ENCODE measurements around the gene ATR. TPM values are rescaled to one million over a fixed set of nuclear protein-coding genes. Genes with fewer than 3 reads are reported as not detected.
A peak's percentile ranks its signal among the peaks of the same experiment; 100 is the strongest.
"Not testable (repeated sequence)": the region's sequence is repeated elsewhere in the genome, so short reads cannot be mapped to it uniquely, and the experiment has no call there.

Gene ATR
- total RNA-seq, 2 experiments from 2014 or later: 36.2 to 36.9 TPM

DNA sequence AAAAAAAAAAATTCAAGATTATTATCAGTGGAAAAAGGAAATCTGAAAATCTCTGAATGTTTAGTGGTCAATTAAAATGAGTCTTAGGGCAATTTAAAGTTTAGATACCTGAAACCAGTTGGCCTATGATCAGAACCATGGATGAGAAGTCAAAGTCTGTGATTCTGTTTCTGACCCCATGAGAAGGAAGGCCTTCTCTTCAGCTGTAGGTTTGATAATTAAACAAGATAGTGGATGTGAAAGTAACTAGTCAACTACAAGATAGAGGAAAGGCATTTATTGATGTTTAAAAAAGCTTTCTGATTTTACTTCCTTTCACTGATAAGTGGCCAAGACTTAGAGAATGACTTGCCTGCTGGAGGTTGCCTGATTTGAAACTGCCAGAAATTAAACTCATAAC, 26.4 kb upstream of the ATR start:
- H3K27me3 Mint-ChIP-seq: peaks cover 2% of the 10 kb centered on the region
- H3K36me3 Mint-ChIP-seq: no peaks in the 10 kb centered on the region
- no peak for DNase-seq
- no peak overlapping the region for H3K27ac Mint-ChIP-seq
- no peak overlapping the region for H3K4me3 Mint-ChIP-seq
- POLR2A ChIA-PET: no interaction called here
- no peaks in the 10 kb centered on the region for H3K9me3 Mint-ChIP-seq
- no peaks in the 10 kb centered on the region for H3K4me1 Mint-ChIP-seq
- no peak for ATAC-seq (ENCODE audit: low read depth)

DNA sequence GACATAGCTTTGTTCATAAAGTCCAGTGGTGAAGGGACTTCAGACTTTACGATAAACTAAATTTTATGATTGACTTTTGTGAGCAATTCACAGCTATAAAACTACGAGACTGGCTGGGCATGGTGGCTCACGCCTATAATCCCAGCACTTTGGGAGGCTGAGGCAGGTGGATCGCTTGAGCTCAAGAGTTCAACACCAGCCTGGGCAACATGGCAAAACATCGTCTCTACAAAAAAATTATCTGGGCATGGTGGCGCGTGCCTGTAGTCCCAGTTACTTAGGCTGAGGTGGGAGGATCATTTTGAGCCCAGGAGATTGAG, 24.8 kb upstream of the ATR start:
- not testable (repeated sequence) for H3K36me3 Mint-ChIP-seq
- POLR2A ChIA-PET: interaction anchor here (1.6 kb wide), 1 partner anchor 25 kb away, joined by 5 read pairs; the partner anchor contains the start of gene ATR

DNA sequence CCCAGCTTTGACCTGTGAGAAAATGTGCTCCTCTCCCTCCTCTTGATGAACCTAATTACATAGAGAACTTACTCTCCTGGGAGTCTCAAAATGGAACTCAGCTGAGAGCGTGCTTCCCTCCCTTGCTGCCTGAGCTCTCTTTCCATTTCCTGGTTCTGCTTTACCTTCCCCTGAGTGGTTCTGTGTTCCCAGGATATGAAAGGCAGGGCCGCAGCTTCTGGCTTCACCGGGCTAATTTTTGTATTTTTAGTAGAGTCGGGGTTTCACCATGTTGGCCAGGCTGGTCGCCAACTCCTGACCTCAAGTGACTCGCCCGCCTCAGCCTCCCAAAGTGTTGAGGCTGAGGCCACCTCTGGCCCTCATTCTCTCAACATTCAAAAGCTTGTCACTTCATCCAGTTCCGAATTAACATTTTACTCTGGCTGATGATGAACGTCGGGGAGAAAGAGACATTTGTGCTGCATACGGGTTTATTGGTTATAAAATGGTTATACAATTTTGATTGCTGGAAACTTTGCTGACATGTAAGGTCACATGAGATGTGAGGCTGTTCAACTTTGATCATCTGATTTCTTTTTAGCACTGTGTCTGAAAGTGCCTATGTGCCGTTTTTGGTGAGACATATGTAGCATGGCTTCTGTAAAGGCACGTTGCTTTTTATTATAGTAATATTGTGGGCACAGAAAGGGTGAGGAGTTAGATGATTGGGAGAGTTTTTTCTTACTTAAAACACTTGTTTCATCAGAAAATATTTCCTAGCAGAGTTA, 24.3 kb upstream of the ATR start:
- peaks cover 3% of the 10 kb centered on the region for H3K4me1 Mint-ChIP-seq
- DNase-seq (no peak), ATAC-seq (ENCODE audit: low read depth) (no peak)
- no peak overlapping the region for H3K4me3 Mint-ChIP-seq
- no peaks in the 10 kb centered on the region for H3K36me3 Mint-ChIP-seq
- peaks cover 2% of the 10 kb centered on the region for H3K27me3 Mint-ChIP-seq
- POLR2A ChIA-PET: interaction anchor here (1.6 kb wide), 1 partner anchor 24 kb away, joined by 5 read pairs; the partner anchor contains the start of gene ATR
- H3K27ac Mint-ChIP-seq: no peak overlapping the region
- no peaks in the 10 kb centered on the region for H3K9me3 Mint-ChIP-seq

More for the DNA sequence above, 24.8 kb upstream of the ATR start:
- not testable (repeated sequence) for H3K4me3 Mint-ChIP-seq; DNase-seq; H3K27me3 Mint-ChIP-seq; H3K4me1 Mint-ChIP-seq; H3K27ac Mint-ChIP-seq; ATAC-seq (ENCODE audit: low read depth); H3K9me3 Mint-ChIP-seq

DNA sequence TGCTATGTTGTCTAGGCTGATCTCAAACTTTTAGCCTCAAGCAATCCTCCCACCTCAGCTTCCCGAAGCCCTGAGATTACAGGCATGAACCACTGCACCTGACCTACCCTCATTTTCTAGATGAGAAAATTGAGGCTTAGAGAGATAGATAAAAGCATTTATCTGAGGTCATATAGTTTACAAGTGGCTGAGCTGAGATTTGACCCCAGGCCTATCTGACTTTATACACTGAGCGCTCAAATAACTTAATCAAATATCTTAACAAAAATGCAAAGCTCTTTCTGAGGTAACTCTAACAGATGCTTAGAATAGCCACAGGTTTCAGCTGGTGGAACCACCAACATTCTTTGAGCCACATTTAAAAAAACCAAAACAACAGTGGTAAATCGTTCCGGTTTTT, 23.2 kb upstream of the ATR start:
- Mint-ChIP-seq H3K4me1 (peaks cover 10% of the 10 kb centered on the region), H3K27ac (no peak overlapping the region), H3K36me3 (no peaks in the 10 kb centered on the region), H3K4me3 (no peak overlapping the region), H3K27me3 (peaks cover 2% of the 10 kb centered on the region), H3K9me3 (no peaks in the 10 kb centered on the region)
- ATAC-seq (ENCODE audit: low read depth) (no peak), DNase-seq (no peak)
- POLR2A ChIA-PET: no interaction called here

DNA sequence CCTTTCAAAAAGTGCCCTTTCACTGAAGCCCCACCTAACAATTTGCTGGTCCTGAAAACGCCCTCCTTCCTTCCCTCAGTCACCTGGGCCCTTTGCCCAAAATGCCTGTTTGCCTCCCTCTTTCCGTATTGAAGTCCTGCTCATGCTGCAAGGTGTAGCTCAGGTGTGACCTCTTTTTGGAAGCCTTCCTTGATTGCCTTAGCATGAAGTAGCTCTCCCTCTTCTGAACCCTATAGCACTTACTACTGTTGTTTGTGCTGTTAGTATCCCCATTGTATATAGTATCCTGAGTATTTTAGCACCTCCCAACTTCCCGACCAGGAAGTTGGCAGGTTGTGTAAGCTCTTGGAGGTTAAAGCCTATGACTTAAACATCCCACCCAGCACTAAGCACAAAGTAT, 19.4 kb upstream of the ATR start:
- Mint-ChIP-seq H3K9me3 (no peaks in the 10 kb centered on the region), H3K36me3 (no peaks in the 10 kb centered on the region), H3K4me1 (peaks cover 18% of the 10 kb centered on the region), H3K4me3 (no peak overlapping the region), H3K27ac (no peak overlapping the region), H3K27me3 (peaks cover 10% of the 10 kb centered on the region)
- POLR2A ChIA-PET: interaction anchor here (2.3 kb wide), 1 partner anchor 20 kb away, joined by 14 read pairs; the partner anchor contains the start of gene ATR
- DNase-seq: no peak
- no peak for ATAC-seq (ENCODE audit: low read depth)

DNA sequence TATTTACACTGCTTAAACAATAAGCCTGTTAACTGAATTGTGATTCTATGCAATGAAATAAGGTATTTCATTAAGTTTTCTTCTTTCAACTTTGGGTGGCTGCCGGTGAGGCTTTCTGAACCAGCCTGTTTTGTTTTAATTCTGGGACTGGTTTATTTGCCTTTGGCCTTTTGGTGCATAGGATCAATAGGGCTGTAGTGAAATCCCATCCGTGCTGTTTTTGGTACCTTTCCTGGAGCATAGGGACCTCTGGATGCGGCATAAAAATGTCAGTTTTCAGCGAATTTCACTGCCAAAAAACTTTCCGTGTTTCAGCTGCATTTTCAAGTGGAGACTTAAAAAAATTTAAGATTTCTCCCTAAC, 18.2 kb upstream of the ATR start:
- Mint-ChIP-seq H3K4me3 (peak overlapping the region; percentile 96), H3K27ac (peak overlapping the region; percentile 72), H3K27me3 (peaks cover 10% of the 10 kb centered on the region), H3K9me3 (no peaks in the 10 kb centered on the region), H3K36me3 (no peaks in the 10 kb centered on the region), H3K4me1 (peaks cover 18% of the 10 kb centered on the region)
- POLR2A ChIA-PET: interaction anchor here (2.3 kb wide), 1 partner anchor 18 kb away, joined by 14 read pairs; the partner anchor contains the start of gene ATR
- DNase-seq (no peak), ATAC-seq (ENCODE audit: low read depth) (no peak)

DNA sequence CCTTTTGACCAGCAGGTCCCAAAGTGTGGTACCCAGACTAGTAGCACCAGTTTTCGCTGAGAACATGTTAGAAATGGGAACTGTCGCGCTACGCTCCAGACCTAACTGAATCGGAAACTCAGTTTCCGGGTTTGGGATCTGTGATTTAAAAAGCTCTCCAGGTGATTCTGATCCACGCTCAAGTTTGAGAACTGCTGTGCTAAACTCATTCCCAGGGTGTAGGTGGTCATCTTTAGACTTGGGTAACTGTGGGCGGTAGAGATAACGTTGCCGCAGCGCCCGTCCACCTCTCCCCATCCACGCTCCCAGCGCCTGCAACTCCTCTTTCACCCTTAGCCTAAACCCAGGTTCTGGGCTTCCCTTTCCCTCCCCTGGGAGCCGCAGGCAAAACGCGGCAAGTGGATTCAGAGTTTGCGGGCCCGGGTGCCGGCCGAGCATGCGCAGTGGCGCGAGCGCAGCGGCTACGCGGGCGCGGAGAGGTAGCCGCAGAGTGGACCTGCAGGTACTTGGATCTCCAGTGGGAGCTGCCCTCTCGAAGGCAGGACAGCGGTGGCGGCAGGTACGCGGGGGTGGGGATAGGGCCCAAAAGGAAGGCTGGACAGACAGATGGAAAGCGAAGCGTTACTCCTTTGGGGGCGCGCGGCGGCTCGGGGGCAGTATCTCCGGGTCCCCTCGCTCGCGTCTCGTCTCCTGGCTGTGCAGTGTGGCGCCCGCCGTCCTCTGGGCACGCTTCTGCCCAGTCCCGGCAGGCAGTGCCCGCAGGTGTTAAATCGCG, 17.6 kb upstream of the ATR start, which contains the start of gene PLS1:
Gene PLS1, plus strand, starts transcription at position 443 of the 775 bp plus-strand sequence. CDS start 67,845 bp downstream, outside the sequence.
- Mint-ChIP-seq H3K4me3 (peak within 1 kb of the TSS; percentile 96), H3K27ac (peak within 1 kb of the TSS; percentile 72), H3K27me3 (peaks cover 10% of the 10 kb centered on the region), H3K9me3 (no peaks in the 10 kb centered on the region), H3K4me1 (peaks cover 18% of the 10 kb centered on the region), H3K36me3 (no peaks in the 10 kb centered on the region)
- DNase-seq (peak; percentile 93), ATAC-seq (ENCODE audit: low read depth) (peak; percentile 89)
- POLR2A ChIA-PET: interaction anchor here (2.3 kb wide), 1 partner anchor 18 kb away, joined by 14 read pairs; the partner anchor contains the start of gene ATR

DNA sequence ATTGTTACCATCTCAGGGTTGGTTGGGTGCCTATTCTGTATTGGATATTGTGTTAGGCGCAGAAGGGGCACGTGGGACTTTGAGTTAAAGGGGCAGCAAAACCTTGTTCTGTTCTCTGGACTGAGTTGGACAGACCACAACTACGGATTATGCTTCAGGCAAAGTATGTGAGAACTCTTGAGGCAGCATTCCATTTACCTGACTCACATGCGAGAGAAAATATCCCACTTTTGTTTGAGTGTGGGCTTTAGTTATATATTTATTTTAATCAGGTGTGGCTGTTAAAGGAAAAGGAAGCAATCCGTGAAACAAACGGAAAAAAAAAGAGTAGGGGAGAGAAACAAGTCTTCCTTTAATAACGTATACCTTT, 17.0 kb upstream of the ATR start:
- peaks cover 10% of the 10 kb centered on the region for H3K27me3 Mint-ChIP-seq
- DNase-seq (no peak), ATAC-seq (ENCODE audit: low read depth) (no peak)
- no peak overlapping the region for H3K27ac Mint-ChIP-seq
- peaks cover 18% of the 10 kb centered on the region for H3K4me1 Mint-ChIP-seq
- H3K36me3 Mint-ChIP-seq: no peaks in the 10 kb centered on the region
- H3K4me3 Mint-ChIP-seq: peak overlapping the region; percentile 96
- POLR2A ChIA-PET: interaction anchor here (2.3 kb wide), 1 partner anchor 17 kb away, joined by 14 read pairs; the partner anchor contains the start of gene ATR
- H3K9me3 Mint-ChIP-seq: no peaks in the 10 kb centered on the region

DNA sequence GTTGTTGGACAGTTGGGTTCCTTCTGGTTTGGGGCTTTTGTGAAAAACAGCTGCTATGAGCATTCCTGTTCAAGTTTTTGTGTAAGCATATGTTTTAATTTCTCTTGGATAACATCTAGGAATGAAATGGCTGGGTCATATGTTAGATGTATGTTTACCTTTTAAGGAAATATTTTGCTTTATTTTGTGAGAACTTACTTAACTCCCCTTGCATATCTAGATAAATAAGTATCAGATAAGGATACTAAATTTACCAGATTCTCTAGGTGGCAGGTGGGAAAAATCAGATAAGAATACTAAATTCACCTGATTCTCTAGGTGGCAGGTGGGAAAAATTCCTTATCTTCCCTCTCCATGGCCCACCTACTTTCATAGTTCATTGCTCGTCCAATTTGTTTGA, 16.6 kb upstream of the ATR start:
- no peak for ATAC-seq (ENCODE audit: low read depth)
- no peak overlapping the region for H3K27ac Mint-ChIP-seq
- POLR2A ChIA-PET: no interaction called here

DNA sequence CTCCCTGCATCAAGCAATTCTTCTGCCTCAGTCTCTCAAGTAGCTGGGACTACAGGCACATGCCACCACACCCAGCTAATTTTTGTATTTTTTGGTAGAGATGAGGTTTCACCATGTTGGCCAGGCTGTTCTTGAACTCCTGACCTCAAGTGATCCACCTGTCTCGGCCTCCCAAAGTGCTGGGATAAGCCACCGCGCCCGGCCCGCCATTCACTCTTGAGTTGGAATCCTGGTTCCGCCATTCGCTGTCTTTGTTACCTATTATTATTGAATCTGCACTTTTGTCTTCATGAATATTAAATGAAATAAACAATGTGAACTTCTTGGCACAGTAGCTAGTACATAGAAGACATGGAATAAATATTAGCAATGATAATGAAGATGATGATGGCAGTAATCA, 13.7 kb upstream of the ATR start:
- not testable (repeated sequence) for H3K27ac Mint-ChIP-seq; H3K36me3 Mint-ChIP-seq; H3K9me3 Mint-ChIP-seq; DNase-seq; ATAC-seq (ENCODE audit: low read depth); H3K4me3 Mint-ChIP-seq
- Mint-ChIP-seq H3K4me1 (peaks cover 13% of the 10 kb centered on the region), H3K27me3 (peaks cover 22% of the 10 kb centered on the region)
- POLR2A ChIA-PET: interaction anchor here (0.6 kb wide), 1 partner anchor 237 kb away, joined by 5 read pairs; no protein-coding TSS in a partner anchor

More for the DNA sequence above, 16.6 kb upstream of the ATR start:
- H3K4me1 Mint-ChIP-seq: peaks cover 18% of the 10 kb centered on the region
- H3K36me3 Mint-ChIP-seq: no peaks in the 10 kb centered on the region
- H3K9me3 Mint-ChIP-seq: no peaks in the 10 kb centered on the region
- H3K4me3 Mint-ChIP-seq: peak overlapping the region; percentile 96
- peaks cover 11% of the 10 kb centered on the region for H3K27me3 Mint-ChIP-seq
- no peak for DNase-seq

DNA sequence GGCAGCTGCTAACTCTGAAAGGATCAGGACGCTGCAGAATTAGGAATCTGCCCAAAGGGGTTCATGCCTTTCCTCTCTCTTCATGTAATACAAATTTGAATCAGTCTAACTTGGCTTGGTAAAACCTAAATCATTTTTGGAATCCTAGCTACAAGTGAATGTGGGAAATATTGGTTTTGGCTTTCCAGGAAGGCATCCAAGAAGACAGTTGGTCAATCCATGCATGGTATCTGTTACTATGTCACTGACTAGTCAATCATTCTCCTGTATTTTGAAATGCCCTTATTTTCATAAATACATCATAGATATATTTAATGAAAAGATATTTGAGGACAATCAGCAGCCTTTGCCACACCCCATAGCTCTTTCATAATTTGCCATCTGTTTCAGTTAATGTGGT, 10.2 kb upstream of the ATR start:
- Mint-ChIP-seq H3K27me3 (peaks cover 18% of the 10 kb centered on the region), H3K36me3 (no peaks in the 10 kb centered on the region), H3K9me3 (no peaks in the 10 kb centered on the region), H3K27ac (no peak overlapping the region), H3K4me1 (no peaks in the 10 kb centered on the region), H3K4me3 (no peak overlapping the region)
- no peak for ATAC-seq (ENCODE audit: low read depth)
- POLR2A ChIA-PET: interaction anchor here (1.4 kb wide), 1 partner anchor 10 kb away, joined by 4 read pairs; the partner anchor contains the start of gene ATR
- DNase-seq: no peak

DNA sequence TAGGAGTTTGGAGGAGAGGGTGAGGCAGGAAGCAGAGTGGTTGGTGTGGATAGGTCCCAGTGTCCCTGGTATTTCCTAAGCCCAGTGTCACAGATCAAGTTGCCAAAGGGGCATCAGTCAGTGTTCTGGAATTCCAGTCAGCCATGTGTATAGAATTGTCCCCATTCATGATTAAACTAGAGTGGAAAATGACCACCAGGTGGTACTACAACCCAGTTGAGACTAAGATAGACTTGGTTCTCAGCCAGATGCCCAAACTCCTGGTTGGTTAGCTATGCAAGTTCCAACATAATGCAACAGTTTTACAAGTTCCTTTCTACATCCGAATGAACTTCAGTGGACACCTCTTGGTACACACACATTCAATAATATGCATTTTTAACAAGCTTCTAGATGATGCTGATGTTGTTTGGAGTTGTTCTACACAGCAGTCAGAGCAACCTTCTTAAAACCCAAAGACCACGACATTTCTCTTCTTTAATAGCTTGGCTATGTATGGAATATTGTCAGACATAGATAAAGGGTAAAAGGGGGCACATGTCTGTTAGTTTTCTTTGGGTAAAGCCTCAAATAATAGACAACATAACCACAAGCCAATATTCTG, 8.4 kb upstream of the ATR start:
- Mint-ChIP-seq H3K9me3 (no peaks in the 10 kb centered on the region), H3K27me3 (peaks cover 27% of the 10 kb centered on the region), H3K27ac (no peak overlapping the region), H3K4me3 (no peak overlapping the region), H3K4me1 (no peaks in the 10 kb centered on the region), H3K36me3 (no peaks in the 10 kb centered on the region)
- POLR2A ChIA-PET: no interaction called here
- ATAC-seq (ENCODE audit: low read depth): peak; percentile 75
- no peak for DNase-seq

DNA sequence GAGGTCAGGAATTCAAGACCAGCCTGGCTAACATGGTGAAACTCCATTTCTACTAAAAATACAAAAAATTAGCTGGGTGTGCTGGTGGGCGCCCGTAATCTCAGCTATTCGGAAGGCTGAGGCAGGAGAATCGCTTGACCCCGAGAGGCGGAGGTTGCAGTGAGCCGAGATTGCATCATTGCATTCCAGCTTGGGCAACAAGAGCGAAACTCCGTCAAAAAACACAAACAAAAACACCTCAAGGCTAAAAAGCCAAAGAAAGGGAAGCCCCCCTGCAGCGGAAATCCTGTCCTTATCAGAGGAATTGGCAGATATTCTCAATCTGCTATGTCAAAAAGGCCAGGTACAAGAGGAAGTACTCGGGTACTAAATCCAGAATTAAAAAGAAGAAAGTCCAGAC, 2.5 kb upstream of the ATR start:
- H3K4me3 Mint-ChIP-seq; DNase-seq; H3K36me3 Mint-ChIP-seq; H3K27ac Mint-ChIP-seq; POLR2A ChIA-PET; ATAC-seq (ENCODE audit: low read depth); H3K9me3 Mint-ChIP-seq: not testable (repeated sequence)
- Mint-ChIP-seq H3K4me1 (peaks cover 22% of the 10 kb centered on the region), H3K27me3 (peaks cover 15% of the 10 kb centered on the region)

Measured in activated naive CD8-positive, alpha-beta T cell treated with anti-CD3 and anti-CD28 coated beads, Interleukin-2, amount 10 ng/mL, durations not matched to agents 7 days and 5 days (primary cell).